ENCODE data around the gene CGB1. TPM values are rescaled to one million over a fixed set of nuclear protein-coding genes. Genes with fewer than 3 reads are reported as not detected.

Gene CGB1
- total RNA-seq, 6 experiments from 2014 or later = 0.38 to 1.0 TPM; not detected in 4

GRCh38 chr19:49064768-49065611 is 28.3 kb upstream of the CGB1 start, which contains the start of gene NTF4:
Gene NTF4, minus strand, starts transcription at chr19:49064818. Its CDS starts 2,821 bp downstream, at chr19:49061997.
- Mint-ChIP-seq H3K27me3 (ENCODE audit: insufficient read depth) (peaks cover 15% of the 10 kb centered on the region), H3K27ac (no peak within 1 kb of the TSS; the same call in 1 of the 2 replicates), H3K4me1 (ENCODE audit: low read depth) (peaks cover 29% of the 10 kb centered on the region), H3K9me3 (peaks cover 12% of the 10 kb centered on the region), H3K4me3 (no peak within 1 kb of the TSS; the same call in 1 of the 2 replicates), H3K36me3 (ENCODE audit: low read depth) (peaks cover 23% of the 10 kb centered on the region)
- no peak for TF ChIP-seq CTCF (IDR thresholded peaks at IDR 0.05)
- no peak for DNase-seq

- H3K4me1 Mint-ChIP-seq (ENCODE audit: low read depth) = peaks cover 27% of the 10 kb centered on the region
- TF ChIP-seq CTCF (IDR thresholded peaks at IDR 0.05) = no peak
- peaks cover 20% of the 10 kb centered on the region for H3K36me3 Mint-ChIP-seq (ENCODE audit: low read depth)
- H3K9me3 Mint-ChIP-seq = peaks cover 5% of the 10 kb centered on the region
- DNase-seq = no peak
- H3K27ac Mint-ChIP-seq = no peak overlapping the region
- H3K4me3 Mint-ChIP-seq = no peak overlapping the region; the same call in 1 of the 2 replicates
- peaks cover 15% of the 10 kb centered on the region for H3K27me3 Mint-ChIP-seq (ENCODE audit: insufficient read depth)
These were observed 27.4 kb upstream of the CGB1 start for GRCh38 chr19:49064029-49064629.

GRCh38 chr19:49061445-49061844 is 24.8 kb upstream of the CGB1 start:
- H3K4me1 Mint-ChIP-seq (ENCODE audit: low read depth) = peaks cover 34% of the 10 kb centered on the region
- H3K27ac Mint-ChIP-seq = no peak overlapping the region
- no peaks in the 10 kb centered on the region for H3K9me3 Mint-ChIP-seq
- no peak for DNase-seq
- peaks cover 13% of the 10 kb centered on the region for H3K27me3 Mint-ChIP-seq (ENCODE audit: insufficient read depth)
- TF ChIP-seq CTCF (IDR thresholded peaks at IDR 0.05) = no peak
- no peak overlapping the region for H3K4me3 Mint-ChIP-seq
- peaks cover 10% of the 10 kb centered on the region for H3K36me3 Mint-ChIP-seq (ENCODE audit: low read depth)

- no peak for TF ChIP-seq CTCF (IDR thresholded peaks at IDR 0.05)
- Mint-ChIP-seq H3K36me3 (ENCODE audit: low read depth) (peaks cover 10% of the 10 kb centered on the region), H3K9me3 (no peaks in the 10 kb centered on the region), H3K4me3 (no peak overlapping the region), H3K27me3 (ENCODE audit: insufficient read depth) (peaks cover 13% of the 10 kb centered on the region), H3K4me1 (ENCODE audit: low read depth) (peaks cover 34% of the 10 kb centered on the region), H3K27ac (no peak overlapping the region)
- no peak for DNase-seq
These were observed 24.3 kb upstream of the CGB1 start for GRCh38 chr19:49061000-49061399.

- peak overlapping the region; percentile 90; the same call in 1 of the 2 replicates for H3K4me3 Mint-ChIP-seq
- H3K27me3 Mint-ChIP-seq (ENCODE audit: insufficient read depth) = peaks cover 6% of the 10 kb centered on the region
- H3K9me3 Mint-ChIP-seq = no peaks in the 10 kb centered on the region
- H3K27ac Mint-ChIP-seq = peak overlapping the region; percentile 12; the same call in 1 of the 2 replicates
- H3K36me3 Mint-ChIP-seq (ENCODE audit: low read depth) = peaks cover 10% of the 10 kb centered on the region
- DNase-seq = no peak
- TF ChIP-seq CTCF (IDR thresholded peaks at IDR 0.05) = no peak
- peaks cover 28% of the 10 kb centered on the region for H3K4me1 Mint-ChIP-seq (ENCODE audit: low read depth)
These were observed 22.4 kb upstream of the CGB1 start for GRCh38 chr19:49059053-49059452.
